IMR-90 (cell line): ENCODE data around the gene IL3RA. TPM values are rescaled to one million over a fixed set of nuclear protein-coding genes. Genes with fewer than 3 reads are reported as not detected.

Source experiments
- ATAC-seq: fragments of 200-7000 bp; cut with Tn5 transposase; 2 replicates; pipeline ENCODE4 v1.9.1; 2020; ENCODE audit warnings: low read depth, mild to moderate bottlenecking, moderate library complexity
- BruUV-seq: library from RNA; stranded (reverse); fragments of 400-500 nt; replicated peaks from 2 replicates; lab custom pipeline; 2021; lab: Mats Ljungman, UMichigan
- CTCF ChIA-PET: fragments of 300-600 bp; formaldehyde crosslinking; extraction: SDS; loops from one replicate; lab custom pipeline; 2021; ENCODE audit warnings: antibody characterized with exemption; lab: Yijun Ruan, JAX
- POLR2A ChIA-PET: fragments of 300-600 bp; sonication (Branson Sonifier 250); formaldehyde crosslinking; loops from one replicate; lab custom pipeline; 2022; ENCODE audit warnings: antibody characterized with exemption; ENCODE audit not compliant: unreplicated experiment; lab: Charles Lee
- DNase-seq: peaks from one replicate; pipeline ENCODE4 v3.0.0; 2013
- H2AFZ ChIP-seq: replicated peaks from 2 replicates; pipeline ENCODE3; 2013; ENCODE audit warnings: low read length, mild to moderate bottlenecking; ENCODE audit not compliant: poor library complexity
- H2AK5ac ChIP-seq: 2 replicates; pipeline ENCODE4 v1.6.1; 2013; ENCODE audit warnings: low read depth, low read length, inconsistent platforms
- H2AK9ac ChIP-seq: replicated peaks from 2 replicates; pipeline ENCODE3; 2013; ENCODE audit warnings: mild to moderate bottlenecking, low read depth, low read length, moderate library complexity; ENCODE audit not compliant: poor library complexity
- H2BK120ac ChIP-seq: 2 replicates; pipeline ENCODE4 v1.6.1; 2013; ENCODE audit warnings: low read depth, low read length, inconsistent platforms
- H2BK15ac ChIP-seq: 3 replicates; pipeline ENCODE4 v1.6.1; 2013; ENCODE audit warnings: low read depth, low read length, inconsistent platforms
- H2BK20ac ChIP-seq: 2 replicates; pipeline ENCODE4 v1.6.1; 2013; ENCODE audit warnings: low read depth, mild to moderate bottlenecking, inconsistent platforms, low read length, moderate library complexity
- H2BK5ac ChIP-seq: 2 replicates; pipeline ENCODE4 v1.6.1; 2013; ENCODE audit warnings: mild to moderate bottlenecking, low read depth, low read length, inconsistent platforms; ENCODE audit not compliant: poor library complexity, severe bottlenecking
- H3K14ac ChIP-seq: replicated peaks from 2 replicates; pipeline ENCODE4 v1.6.1; 2013; ENCODE audit warnings: low read depth, low read length, inconsistent platforms
- H3K18ac ChIP-seq: 2 replicates; pipeline ENCODE4 v1.6.1; 2013; ENCODE audit warnings: low read depth, low read length, control low read depth
- H3K23ac ChIP-seq: 2 replicates; pipeline ENCODE4 v1.6.1; 2013; ENCODE audit warnings: low read depth, low read length, inconsistent platforms
- H3K27ac ChIP-seq: 2 replicates; pipeline ENCODE4 v1.5.1; 2013; ENCODE audit warnings: mild to moderate bottlenecking, control low read depth, low read length; ENCODE audit not compliant: insufficient read depth
- H3K27me3 ChIP-seq: 2 replicates; pipeline ENCODE4 v1.6.1; 2013; ENCODE audit warnings: low read length; ENCODE audit not compliant: control insufficient read depth, insufficient read depth
- H3K36me3 ChIP-seq: 2 replicates; pipeline ENCODE4 v1.6.1; 2013; ENCODE audit warnings: low read length, mixed read lengths; ENCODE audit not compliant: control insufficient read depth, insufficient read depth
- H3K4ac ChIP-seq: 2 replicates; pipeline ENCODE4 v1.6.1; 2013; ENCODE audit warnings: low read depth, low read length, inconsistent platforms
- H3K4me1 ChIP-seq: 2 replicates; pipeline ENCODE4 v1.6.1; 2013; ENCODE audit warnings: low read length, mixed read lengths; ENCODE audit not compliant: control insufficient read depth, insufficient read depth
- H3K4me2 ChIP-seq: 2 replicates; pipeline ENCODE4 v1.6.1; 2013; ENCODE audit warnings: low read depth, mild to moderate bottlenecking, control low read depth, low read length, moderate library complexity
- H3K4me3 ChIP-seq: 2 replicates; pipeline ENCODE4 v1.5.1; 2013; ENCODE audit warnings: low read depth, mild to moderate bottlenecking, control low read depth, low read length, moderate library complexity; ENCODE audit not compliant: insufficient read depth
- H3K56ac ChIP-seq: 2 replicates; pipeline ENCODE4 v1.6.1; 2013; ENCODE audit warnings: low read length, inconsistent platforms; ENCODE audit not compliant: insufficient read depth; ENCODE audit errors: extremely low read depth
- H3K79me1 ChIP-seq, 2 experiments: 2 replicates each; pipeline ENCODE4 v1.6.1; 2013; ENCODE audit warnings: low read length in 2 of 2, inconsistent platforms in 1 of 2, low read depth in 1 of 2
- H3K9ac ChIP-seq: 2 replicates; pipeline ENCODE4 v1.6.1; 2013; ENCODE audit warnings: low read depth, low read length, control low read depth
- H3K9me1 ChIP-seq: 2 replicates; pipeline ENCODE4 v1.6.1; 2013; ENCODE audit warnings: low read length, inconsistent platforms; ENCODE audit not compliant: insufficient read depth
- H3K9me3 ChIP-seq: 2 replicates; pipeline ENCODE4 v1.6.1; 2013; ENCODE audit warnings: low read length; ENCODE audit not compliant: control insufficient read depth, insufficient read depth
- H4K20me1 ChIP-seq: 2 replicates; pipeline ENCODE4 v1.6.1; 2013; ENCODE audit warnings: low read length, inconsistent platforms; ENCODE audit not compliant: insufficient read depth
- H4K5ac ChIP-seq: 2 replicates; pipeline ENCODE4 v1.6.1; 2013; ENCODE audit warnings: mild to moderate bottlenecking, low read depth, low read length, control low read depth
- H4K8ac ChIP-seq, 2 experiments: 2 replicates each; pipeline ENCODE4 v1.6.1; 2013; ENCODE audit warnings: low read depth in 2 of 2, low read length in 2 of 2, control low read depth in 1 of 2, inconsistent platforms in 1 of 2
- H4K91ac ChIP-seq: 2 replicates; pipeline ENCODE4 v1.6.1; 2013; ENCODE audit warnings: low read depth, low read length, inconsistent platforms; ENCODE audit not compliant: insufficient read depth
- BHLHE40 ChIP-seq: fragments of 150-350 bp; IDR thresholded peaks from 2 replicates; pipeline ENCODE4 v1.6.1; 2016; ENCODE audit warnings: mild to moderate bottlenecking, low read depth, low read length
- CEBPB ChIP-seq: IDR thresholded peaks from 2 replicates; pipeline ENCODE4 v1.6.1; 2012; ENCODE audit warnings: low read depth, low read length, improper control_type of control experiment
- CHD1 ChIP-seq: IDR thresholded peaks from 2 replicates; pipeline ENCODE4 v1.6.1; 2012; ENCODE audit warnings: low read depth, low read length, improper control_type of control experiment
- CTCF ChIP-seq: conservative IDR thresholded peaks from 2 replicates; pipeline ENCODE4 v1.5.1; 2012; ENCODE audit warnings: mild to moderate bottlenecking, low read depth, low read length, improper control_type of control experiment
- ELK1 ChIP-seq: fragments of 150-350 bp; IDR thresholded peaks from 2 replicates; pipeline ENCODE4 v1.6.1; 2016; ENCODE audit warnings: low read depth, mild to moderate bottlenecking, low read length, moderate library complexity, borderline replicate concordance
- FOS ChIP-seq: fragments of 150-350 bp; IDR thresholded peaks from 2 replicates; pipeline ENCODE4 v1.6.1; 2016; ENCODE audit warnings: low read depth, low read length
- MAFK ChIP-seq: IDR thresholded peaks from 2 replicates; pipeline ENCODE4 v1.6.1; 2012; ENCODE audit warnings: low read depth, low read length, improper control_type of control experiment
- MAZ ChIP-seq: IDR thresholded peaks from 2 replicates; pipeline ENCODE4 v1.6.1; 2012; ENCODE audit warnings: low read depth, mild to moderate bottlenecking, low read length, improper control_type of control experiment, moderate library complexity, borderline replicate concordance
- MXI1 ChIP-seq: IDR thresholded peaks from 2 replicates; pipeline ENCODE4 v1.6.1; 2012; ENCODE audit warnings: low read depth, mild to moderate bottlenecking, low read length, moderate library complexity, borderline replicate concordance
- NFE2L2 ChIP-seq: fragments of 150-350 bp; IDR thresholded peaks from 2 replicates; pipeline ENCODE4 v1.6.1; 2016; ENCODE audit warnings: low read depth, mild to moderate bottlenecking, low read length
- POLR2A ChIP-seq: IDR thresholded peaks from 2 replicates; pipeline ENCODE4 v1.6.1; 2012; ENCODE audit warnings: mild to moderate bottlenecking, low read depth, low read length
- RAD21 ChIP-seq: IDR thresholded peaks from 2 replicates; pipeline ENCODE4 v1.6.1; 2012; ENCODE audit warnings: low read length, improper control_type of control experiment
- RCOR1 ChIP-seq: IDR thresholded peaks from 2 replicates; pipeline ENCODE4 v1.6.1; 2012; ENCODE audit warnings: mild to moderate bottlenecking, low read length, improper control_type of control experiment; ENCODE audit not compliant: insufficient replicate concordance
- USF2 ChIP-seq: fragments of 150-350 bp; IDR thresholded peaks from 2 replicates; pipeline ENCODE4 v1.6.1; 2017; ENCODE audit warnings: mild to moderate bottlenecking, antibody characterized with exemption, low read length, low read depth
- WGBS, 2 experiments: methylation state at CpG; one replicate each; pipeline versions ENCODE4 v1.1.5 to v1.1.7; 2013; ENCODE audit warnings: missing lambda C conversion rate in 2 of 2; ENCODE audit not compliant: insufficient read length in 1 of 2; ENCODE audit errors: extremely low coverage in 2 of 2; 5-methylcytosine and 5-hydroxymethylcytosine counted together
- dilution Hi-C: fragments of 300-500 bp; cut with HindIII; formaldehyde crosslinking; loops from one replicate; pipeline ENCODE4 v1.14.3; 2018; ENCODE audit warnings: low sequenced_read_pairs; ENCODE audit not compliant: unreplicated experiment
- in situ Hi-C: fragments of 300-500 bp; cut with MboI; formaldehyde crosslinking; loops from 3 replicates; pipeline ENCODE4 v1.14.3; 2019; ENCODE audit warnings: low sequenced_read_pairs, inconsistent platforms, mixed read lengths
- intact Hi-C: fragments of 100-400 bp; cut with micrococcal nuclease; formaldehyde crosslinking; loops from 2 replicates; pipeline ENCODE4 v1.10.0; 2022
- polyA plus RNA-seq, 3 experiments: library from polyadenylated mRNA; depleted of rRNA; stranded (reverse); fragments of >200 nt; gene quantifications; 2 replicates each; pipeline ENCODE4 v1.2.3, GENCODE V29; 2012; ENCODE audit warnings: low replicate concordance in 1 of 3
- total RNA-seq: library from RNA; depleted of rRNA; stranded (reverse); fragments of >200 nt; gene quantifications from 2 replicates; pipeline ENCODE4 v1.2.3, GENCODE V29; 2012

The IL3RA gene
- total and polyA plus RNA-seq, 2 of the 4 experiments (the other 2 are of a cell fraction) = not detected

GRCh38 chrX:1341545-1342184 lies 5.1 kb downstream of the IL3RA start:
- Histone ChIP-seq H3K4me3 (no peak overlapping the region), H4K8ac (no peak overlapping the region), H3K9me1 (no peaks in the 10 kb centered on the region), H2BK15ac (no peak overlapping the region), H4K91ac (no peak overlapping the region), H2AK5ac (no peak overlapping the region), H3K18ac (no peak overlapping the region), H3K56ac (no peak overlapping the region), H3K4ac (no peak overlapping the region), H2AK9ac (no peak overlapping the region), H3K27me3 (no peaks in the 10 kb centered on the region), H3K14ac (no peak overlapping the region), H3K4me1 (no peaks in the 10 kb centered on the region), H2BK20ac (no peak overlapping the region), H3K9ac (no peak overlapping the region), H2BK120ac (no peak overlapping the region), H2AFZ (no peak overlapping the region), H3K27ac (no peak overlapping the region), H3K23ac (no peak overlapping the region), H3K4me2 (no peak overlapping the region), H4K20me1 (no peaks in the 10 kb centered on the region), H3K36me3 (no peaks in the 10 kb centered on the region), H2BK5ac (no peak overlapping the region), H3K9me3 (peaks cover 12% of the 10 kb centered on the region), H4K5ac (no peak overlapping the region), H3K79me1 (no peaks in the 10 kb centered on the region)
- CTCF ChIA-PET = no interaction called here
- ATAC-seq = no peak
- in situ Hi-C loops (no loop called here), intact Hi-C loops (no loop called here), dilution Hi-C loops (no loop called here)
- no peak for DNase-seq
- POLR2A ChIA-PET = no interaction called here
- 65% methylated on average over 11 of the region's 22 CpGs; no CpG with 5 or more reads in 1 of the 2 experiments for WGBS, 2 experiments
- no peak for TF ChIP-seq CEBPB
- no peak for TF ChIP-seq CHD1
- no peak for TF ChIP-seq MXI1
- TF ChIP-seq USF2 = no peak
- no peak for TF ChIP-seq FOS
- TF ChIP-seq MAFK = no peak
- TF ChIP-seq RAD21 = no peak
- no peak for TF ChIP-seq ELK1
- no peak for TF ChIP-seq RCOR1
- TF ChIP-seq MAZ = no peak
- no peak for TF ChIP-seq NFE2L2
- TF ChIP-seq POLR2A = no peak
- no peak for TF ChIP-seq CTCF
- TF ChIP-seq BHLHE40 = no peak
- BruUV-seq = no TSS peak
